ENCODE measurements around the gene ITPK1.
A peak's percentile ranks its signal among the peaks of the same experiment; 100 is the strongest.

ITPK1 gene

DNA sequence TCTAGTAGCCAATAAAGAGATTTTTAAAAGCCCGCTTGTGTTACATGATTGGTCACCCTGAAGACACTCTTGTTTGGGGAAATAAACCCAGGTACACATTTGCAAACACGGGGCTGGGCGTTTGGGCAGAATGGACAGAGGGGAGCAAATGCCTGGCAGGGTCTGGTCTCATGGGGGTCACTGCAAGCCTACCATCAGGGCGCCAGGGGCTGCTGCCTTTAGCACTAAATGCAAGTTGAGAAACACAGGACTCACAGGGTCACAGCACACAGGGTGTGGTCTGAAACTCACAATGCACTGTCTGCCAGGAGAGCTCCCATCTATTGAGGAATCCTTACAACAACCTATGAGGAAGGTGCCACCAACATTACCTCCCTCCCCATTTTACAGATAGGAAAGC lies 130.2 kb downstream of the ITPK1 start:
- DNase-seq = no peak

GRCh38 chr14:92984896-92985295 lies 130.8 kb downstream of the ITPK1 start:
- no peak for DNase-seq

GRCh38 chr14:92984082-92984788 lies 131.5 kb downstream of the ITPK1 start:
- DNase-seq = no peak

DNA sequence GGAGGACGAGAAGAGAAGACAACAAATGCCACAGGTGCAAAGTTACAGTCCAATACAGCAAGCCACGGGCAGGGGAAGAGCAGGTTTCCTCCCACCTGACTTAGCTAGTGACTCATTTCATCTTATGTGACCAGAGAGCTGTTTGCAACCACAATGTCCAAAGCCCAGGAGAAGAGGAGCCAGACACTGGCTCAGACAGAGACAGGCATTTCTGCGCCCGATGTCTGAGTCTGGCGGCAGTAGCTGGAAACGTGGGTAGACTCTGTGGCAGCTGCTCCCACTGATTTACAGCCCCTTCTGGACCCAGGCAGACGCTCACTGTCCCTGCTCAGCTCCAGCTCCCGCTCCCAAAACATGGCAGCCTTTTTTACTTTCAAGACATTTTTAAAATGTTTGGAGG lies 132.8 kb downstream of the ITPK1 start:
- no peak for DNase-seq

- no peak for DNase-seq
Observed at GRCh38 chr14:92981726-92982125, 134.0 kb downstream of the ITPK1 start.

DNA sequence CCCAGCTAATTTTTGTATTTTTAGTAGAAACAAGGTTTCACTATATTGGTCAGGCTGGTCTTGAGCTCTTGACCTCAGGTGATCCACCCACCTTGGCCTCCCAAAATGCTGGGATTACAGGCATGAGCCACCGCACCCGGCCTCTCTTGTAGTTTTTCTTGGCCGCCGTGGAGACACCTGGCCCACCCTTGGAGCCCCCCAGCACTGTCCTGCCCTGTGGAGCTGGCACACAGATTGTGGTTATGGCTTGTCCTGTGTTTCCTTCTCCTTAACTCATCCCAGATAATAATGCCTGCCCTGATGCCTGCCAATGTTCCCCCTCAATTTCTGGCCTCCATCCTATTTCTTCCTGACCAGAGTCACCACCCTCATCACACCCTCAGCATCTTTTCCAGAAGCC lies 134.9 kb downstream of the ITPK1 start:
- DNase-seq = no peak

DNA sequence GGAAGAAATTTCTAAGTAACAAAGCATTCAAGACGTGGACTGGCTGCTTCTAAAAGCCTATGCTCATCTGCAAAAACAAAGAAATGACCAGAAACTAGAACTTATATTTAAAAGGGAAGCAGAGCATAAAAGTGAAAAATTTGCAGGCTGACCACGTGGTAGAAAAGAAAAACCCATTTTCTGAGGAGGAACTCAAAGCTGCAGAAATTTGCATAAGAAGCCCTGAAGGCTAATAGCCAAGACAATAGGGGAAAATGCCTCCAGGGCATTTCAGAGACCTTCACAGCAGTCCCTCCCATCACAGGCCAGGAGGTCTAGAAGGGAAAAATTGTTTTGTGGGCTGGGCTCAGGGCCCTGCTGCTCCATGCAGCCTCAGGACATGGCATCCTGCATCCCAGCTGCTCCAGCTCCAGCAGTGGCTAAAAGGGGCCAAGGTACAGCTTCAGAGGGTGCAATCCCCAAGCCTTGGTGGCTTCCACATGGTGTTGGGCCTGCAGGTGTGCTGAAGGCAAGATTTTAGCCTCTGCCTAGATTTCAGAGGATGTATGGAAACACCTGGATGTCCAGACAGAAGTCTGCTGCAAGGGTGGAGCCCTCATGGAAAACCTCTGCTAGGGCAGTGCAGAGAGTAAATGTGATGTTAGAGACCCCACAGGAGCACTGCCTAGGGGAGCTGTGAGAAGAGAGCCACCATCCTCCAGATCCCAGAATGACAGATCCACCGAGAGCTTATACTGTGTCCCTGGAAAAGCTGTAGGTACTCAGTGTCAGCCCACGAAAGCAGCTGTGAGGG lies 137.3 kb downstream of the ITPK1 start:
- DNase-seq = no peak

- no peak for DNase-seq
Observed at GRCh38 chr14:92976268-92976667, 139.5 kb downstream of the ITPK1 start.

DNA sequence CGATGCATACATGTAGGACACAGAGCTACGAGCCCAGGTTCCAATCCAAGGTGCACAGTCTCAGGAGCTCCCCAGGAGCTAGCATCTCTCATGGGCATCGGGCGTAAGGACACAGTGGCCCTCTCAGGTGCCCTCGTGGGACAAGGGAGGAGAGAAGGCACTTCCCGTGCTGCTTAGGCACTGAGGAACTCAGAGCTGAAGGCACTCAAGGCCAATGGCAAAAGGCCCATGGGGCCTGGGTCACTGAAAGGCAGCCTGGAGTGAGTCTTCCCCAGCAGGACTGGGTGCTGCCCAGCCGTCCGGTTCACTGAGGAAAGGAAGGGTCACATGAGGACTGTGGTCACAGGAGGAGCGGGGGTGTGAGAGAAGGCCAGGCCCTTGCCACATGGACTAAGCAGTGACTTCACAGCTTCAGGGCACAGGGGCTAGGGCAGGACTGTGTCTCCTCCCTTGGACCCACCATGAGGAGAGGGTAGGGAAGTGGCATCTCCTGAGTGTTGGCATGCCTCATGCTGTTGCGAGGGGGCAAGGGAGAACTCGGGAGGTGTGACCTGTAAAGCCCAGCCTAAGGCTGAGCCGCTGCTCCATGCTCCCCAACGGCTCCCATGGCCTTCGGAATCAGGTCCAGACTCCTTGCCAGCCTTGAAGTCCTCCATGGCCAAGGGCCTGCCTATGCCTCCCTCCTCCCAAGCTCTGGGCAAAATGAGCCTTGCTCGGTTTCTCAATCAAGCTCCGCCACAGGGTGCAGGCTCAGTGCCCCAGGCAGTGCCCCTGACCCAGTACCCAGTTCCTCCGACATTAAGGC lies 141.0 kb downstream of the ITPK1 start:
- no peak for DNase-seq

- no peak for DNase-seq
Observed at GRCh38 chr14:92973798-92974372, 141.8 kb downstream of the ITPK1 start.

DNA sequence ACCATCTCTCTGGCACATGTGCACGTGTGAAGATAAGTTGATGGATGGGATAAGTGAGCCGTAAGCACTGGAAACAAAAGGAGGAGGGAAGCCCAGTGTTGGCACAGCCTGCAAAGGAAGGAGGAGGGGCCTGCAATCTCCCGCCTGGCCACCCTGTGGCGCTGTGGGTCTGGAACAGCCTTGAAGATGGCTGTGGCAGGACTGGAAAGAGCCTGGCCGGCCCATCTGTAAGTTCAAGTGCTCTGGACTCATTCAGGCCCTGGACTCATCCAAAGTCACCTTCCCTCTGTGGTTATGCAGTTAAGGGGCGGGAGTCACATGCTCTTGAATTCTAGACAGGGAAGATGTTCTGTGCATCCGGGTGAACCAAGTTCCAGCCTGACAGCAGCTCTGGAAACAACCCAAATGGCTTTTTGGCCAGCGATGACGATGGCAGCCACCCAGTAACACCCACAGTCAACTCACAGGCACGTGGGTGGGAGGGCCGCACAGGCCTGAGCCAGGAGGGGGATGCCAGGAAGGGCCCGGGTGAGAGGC lies 142.4 kb downstream of the ITPK1 start:
- no peak for DNase-seq

GRCh38 chr14:92971601-92972180 lies 144.0 kb downstream of the ITPK1 start:
- DNase-seq = no peak

DNA sequence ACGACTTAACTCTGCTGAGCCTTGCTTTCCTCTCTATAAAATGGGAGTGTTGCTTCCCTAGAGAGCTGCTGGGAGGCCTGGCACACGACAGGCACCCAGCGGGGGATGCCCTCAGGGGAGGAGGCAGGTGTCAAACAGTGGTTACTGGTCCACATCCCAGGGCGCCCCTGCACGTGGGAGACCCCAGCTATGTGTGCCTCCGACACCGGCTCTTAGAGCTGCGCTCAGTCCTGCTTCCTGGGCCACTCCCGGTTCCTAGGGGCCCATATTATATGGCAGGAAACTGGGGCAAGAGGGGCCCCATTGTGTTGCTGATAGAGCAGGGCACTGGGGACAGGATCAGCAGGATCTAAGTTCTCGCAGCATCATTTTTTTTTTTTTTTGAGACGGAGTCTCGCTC lies 145.5 kb downstream of the ITPK1 start:
- DNase-seq = no peak

DNA sequence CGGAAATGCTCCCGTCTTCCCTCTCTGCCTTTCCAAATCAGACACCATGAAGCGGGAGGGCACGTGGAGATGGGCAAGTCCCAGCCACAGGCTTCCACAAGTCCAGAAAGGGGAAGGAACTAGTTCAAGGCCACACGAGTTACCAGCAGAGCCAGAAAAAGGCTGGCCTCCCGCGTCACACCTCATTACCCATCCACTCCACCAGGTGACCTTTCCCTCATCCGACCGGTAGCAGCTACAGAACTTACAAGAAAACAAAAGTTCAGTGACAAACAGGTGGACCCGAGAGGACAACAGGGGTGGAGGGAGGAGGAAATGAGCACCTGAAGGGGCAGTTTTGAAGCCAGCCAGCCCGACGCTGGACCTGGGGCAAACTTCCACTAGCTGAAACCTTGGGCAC lies 145.9 kb downstream of the ITPK1 start:
- DNase-seq = no peak

DNA sequence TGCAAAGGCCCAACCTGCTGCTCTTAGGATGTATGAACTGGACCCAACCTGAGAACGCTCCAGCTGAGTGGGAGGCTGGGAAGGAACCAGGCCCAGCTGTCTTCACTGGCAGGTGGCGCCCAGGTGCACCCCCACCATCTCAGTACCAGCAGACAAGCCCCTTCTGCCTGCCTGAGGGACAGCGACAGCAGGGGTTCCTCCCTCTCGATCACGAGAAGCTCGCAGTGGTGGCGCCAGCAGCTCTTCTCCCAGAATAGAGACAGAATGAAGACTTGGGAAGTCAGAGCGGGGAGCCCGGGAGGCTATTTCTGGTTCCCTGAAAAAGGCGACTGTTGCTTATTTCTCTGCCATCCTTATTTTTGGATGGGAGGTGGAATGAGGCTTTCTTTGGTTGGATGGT lies 146.3 kb downstream of the ITPK1 start:
- DNase-seq = peak; percentile 20

GRCh38 chr14:92968291-92969020 lies 147.3 kb downstream of the ITPK1 start:
- DNase-seq = no peak

DNA sequence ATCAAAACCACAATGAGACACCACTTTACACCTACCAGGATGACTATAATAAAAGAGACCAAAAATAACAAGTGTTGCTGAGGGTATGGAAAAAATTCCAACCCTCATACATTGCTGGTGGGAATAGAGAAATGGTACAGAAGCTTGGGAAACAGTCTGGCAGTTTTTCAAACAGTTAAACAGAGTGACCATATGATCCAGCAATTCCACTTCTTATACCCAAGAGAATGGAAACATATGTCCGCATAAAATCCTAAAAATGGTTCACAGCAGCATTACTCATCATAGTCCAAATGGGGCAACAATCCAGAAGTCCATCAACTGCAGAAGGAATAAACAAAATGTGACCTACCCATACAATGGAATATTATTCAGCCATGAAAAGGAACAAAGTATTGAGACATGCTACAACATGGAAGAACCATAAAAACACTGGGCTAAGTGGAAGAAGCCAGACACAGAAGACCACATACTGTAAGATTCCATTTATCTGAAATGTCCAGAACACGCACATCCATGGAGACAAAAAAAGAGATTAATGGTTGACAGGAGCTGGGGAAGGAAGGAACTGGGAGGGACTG lies 148.3 kb downstream of the ITPK1 start:
- no peak for DNase-seq

- no peak for DNase-seq
Observed at GRCh38 chr14:92965281-92965680, 150.4 kb downstream of the ITPK1 start.

DNA sequence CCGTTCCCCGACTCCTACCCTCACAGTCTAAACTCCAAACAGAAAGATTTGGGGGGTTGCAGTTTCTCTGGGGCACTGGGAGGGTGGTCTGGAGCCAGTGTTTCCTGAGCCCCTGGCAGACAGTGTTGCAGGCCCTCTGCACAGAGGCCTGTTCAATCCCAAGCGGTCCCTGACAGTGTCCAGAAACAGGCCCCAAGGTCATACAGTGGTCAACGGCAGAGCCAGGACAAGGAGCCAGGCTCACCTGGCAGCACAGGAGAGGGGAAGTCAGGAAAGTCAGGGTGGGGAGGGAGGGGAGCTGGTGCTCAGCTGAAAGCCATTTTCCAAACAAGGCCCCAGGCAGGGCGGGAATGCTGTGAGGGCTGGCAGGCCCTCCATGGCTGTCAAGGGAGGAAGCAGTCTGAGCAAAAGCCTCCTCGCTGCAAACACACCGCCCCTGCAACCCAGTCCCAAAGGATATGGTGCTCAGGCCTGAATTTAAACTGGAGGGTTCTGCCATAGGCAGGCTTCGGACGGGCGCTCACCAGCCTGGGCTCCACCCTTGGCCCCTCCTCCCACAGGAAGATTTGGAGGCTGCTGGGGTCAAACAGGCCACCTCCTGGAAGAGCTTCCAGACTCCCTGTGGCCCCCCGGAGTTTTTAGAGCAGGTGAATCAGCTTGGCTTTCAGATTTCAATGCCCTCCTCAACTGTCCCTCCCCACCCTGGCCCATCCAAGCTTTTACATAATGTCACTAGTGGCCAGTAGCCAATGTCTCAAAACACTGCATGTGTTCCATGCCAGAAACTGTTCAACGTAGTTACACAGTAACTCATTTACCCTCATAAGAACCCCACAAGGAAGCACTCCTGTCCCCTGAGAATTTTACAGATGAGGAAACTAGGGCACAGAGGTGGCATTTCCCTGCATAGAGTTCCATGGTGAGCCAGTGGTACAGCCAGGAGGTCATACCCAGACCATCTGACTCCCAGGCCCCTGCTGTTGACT lies 151.3 kb downstream of the ITPK1 start:
- DNase-seq = no peak

All from NCI-H2171 (cell line).